ENCODE measurements around the gene RUNDC3A.

DNA sequence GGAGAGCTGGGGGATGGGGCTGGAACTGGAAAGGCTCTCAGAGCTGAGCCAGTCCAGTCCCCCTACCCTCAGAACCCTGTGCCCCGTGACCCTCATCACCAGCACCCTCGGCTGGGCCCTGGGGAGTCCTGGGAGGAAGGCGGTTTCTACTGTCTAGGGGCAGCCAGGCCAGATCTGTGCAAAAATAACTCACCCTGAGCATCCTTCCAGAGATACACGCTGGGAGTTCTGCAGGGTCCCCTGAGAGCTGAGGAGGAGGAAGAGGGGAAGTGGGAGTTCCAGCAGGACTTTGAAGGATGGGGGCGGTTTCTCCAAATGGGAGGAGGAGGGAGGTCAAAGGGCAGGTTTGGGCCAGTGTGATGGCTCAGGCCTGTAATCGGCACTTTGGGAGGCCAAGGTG, 35.4 kb upstream of the RUNDC3A start:
- TF ChIP-seq, protein P1, sequence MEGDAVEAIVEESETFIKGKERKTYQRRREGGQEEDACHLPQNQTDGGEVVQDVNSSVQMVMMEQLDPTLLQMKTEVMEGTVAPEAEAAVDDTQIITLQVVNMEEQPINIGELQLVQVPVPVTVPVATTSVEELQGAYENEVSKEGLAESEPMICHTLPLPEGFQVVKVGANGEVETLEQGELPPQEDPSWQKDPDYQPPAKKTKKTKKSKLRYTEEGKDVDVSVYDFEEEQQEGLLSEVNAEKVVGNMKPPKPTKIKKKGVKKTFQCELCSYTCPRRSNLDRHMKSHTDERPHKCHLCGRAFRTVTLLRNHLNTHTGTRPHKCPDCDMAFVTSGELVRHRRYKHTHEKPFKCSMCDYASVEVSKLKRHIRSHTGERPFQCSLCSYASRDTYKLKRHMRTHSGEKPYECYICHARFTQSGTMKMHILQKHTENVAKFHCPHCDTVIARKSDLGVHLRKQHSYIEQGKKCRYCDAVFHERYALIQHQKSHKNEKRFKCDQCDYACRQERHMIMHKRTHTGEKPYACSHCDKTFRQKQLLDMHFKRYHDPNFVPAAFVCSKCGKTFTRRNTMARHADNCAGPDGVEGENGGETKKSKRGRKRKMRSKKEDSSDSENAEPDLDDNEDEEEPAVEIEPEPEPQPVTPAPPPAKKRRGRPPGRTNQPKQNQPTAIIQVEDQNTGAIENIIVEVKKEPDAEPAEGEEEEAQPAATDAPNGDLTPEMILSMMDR (IDR thresholded peaks at IDR 0.05) = no peak
- no peak for TF ChIP-seq EP300 (IDR thresholded peaks at IDR 0.05)
- TF ChIP-seq POLR2A (IDR thresholded peaks at IDR 0.05) = no peak

Data from ovary (tissue), 3 donors.